WTC11 (cell line): ENCODE measurements around the gene WWC1. TPM values are rescaled to one million over a fixed set of nuclear protein-coding genes. Genes with fewer than 3 reads are reported as not detected.

ENCODE experiments used
- ATAC-seq: fragments of 200-7000 bp; cut with Tn5 transposase; 2 replicates; pipeline ENCODE4 v1.10.0; 2021; ENCODE audit warnings: mild to moderate bottlenecking, moderate library complexity
- CTCF ChIA-PET: fragments of 300-600 bp; sonication (Branson Sonifier 250); formaldehyde crosslinking; loops from one replicate; lab custom pipeline; 2021; ENCODE audit warnings: antibody characterized with exemption; lab: Charles Lee
- POLR2A ChIA-PET: fragments of 350-600 bp; sonication (Branson Sonifier 250); formaldehyde crosslinking; loops from one replicate; lab custom pipeline; 2021; ENCODE audit warnings: antibody characterized with exemption; lab: Charles Lee
- DNase-seq: peaks from one replicate; pipeline ENCODE4 v3.0.0; 2021; ENCODE audit warnings: low spot score
- H3K27ac Mint-ChIP-seq: 2 replicates; pipeline ENCODE4 v1.8.0; 2021; ENCODE audit warnings: mixed read lengths
- H3K27me3 Mint-ChIP-seq: 2 replicates; pipeline ENCODE4 v1.8.0; 2021; ENCODE audit warnings: low read depth, mild to moderate bottlenecking, moderate library complexity, mixed read lengths
- H3K36me3 Mint-ChIP-seq: 2 replicates; pipeline ENCODE4 v1.8.0; 2021; ENCODE audit warnings: mixed read lengths
- H3K4me1 Mint-ChIP-seq: 2 replicates; pipeline ENCODE4 v1.8.0; 2022; ENCODE audit warnings: mixed read lengths
- H3K4me3 Mint-ChIP-seq: 2 replicates; pipeline ENCODE4 v1.8.0; 2021; ENCODE audit warnings: mild to moderate bottlenecking, moderate library complexity, mixed read lengths
- H3K9me3 Mint-ChIP-seq: 2 replicates; pipeline ENCODE4 v1.8.0; 2021; ENCODE audit warnings: mixed read lengths
- ARID4B ChIP-seq: sonication (generic); formaldehyde crosslinking; IDR thresholded peaks from 2 replicates; pipeline ENCODE4 v1.8.0; 2023; ENCODE audit warnings: missing genetic modification reagents, mild to moderate bottlenecking, borderline replicate concordance
- ATF2 ChIP-seq: sonication (generic); formaldehyde crosslinking; IDR thresholded peaks from 2 replicates; pipeline ENCODE4 v1.8.1; 2022; ENCODE audit warnings: low read depth, missing genetic modification reagents, borderline replicate concordance
- ETV6 ChIP-seq: sonication (generic); formaldehyde crosslinking; IDR thresholded peaks from 2 replicates; pipeline ENCODE4 v1.8.1; 2022; ENCODE audit warnings: mild to moderate bottlenecking, missing genetic modification reagents
- FOXJ3 ChIP-seq: sonication (generic); formaldehyde crosslinking; IDR thresholded peaks from 2 replicates; pipeline ENCODE4 v1.9.0; 2021; ENCODE audit warnings: missing genetic modification reagents, mild to moderate bottlenecking, borderline replicate concordance
- FOXK1 ChIP-seq: sonication (generic); formaldehyde crosslinking; IDR thresholded peaks from 2 replicates; pipeline ENCODE4 v1.8.0; 2022; ENCODE audit warnings: mild to moderate bottlenecking, moderate library complexity, missing genetic modification reagents
- GRHL2 ChIP-seq: fragments of 250-450 bp; sonication (Bioruptor Pico); IDR thresholded peaks from 2 replicates; pipeline ENCODE4 v1.8.0; 2022; ENCODE audit warnings: mild to moderate bottlenecking, moderate library complexity; ENCODE audit not compliant: insufficient replicate concordance, severe bottlenecking
- HMGA2 ChIP-seq: fragments of 250-450 bp; sonication (Bioruptor Pico); IDR thresholded peaks from 2 replicates; pipeline ENCODE4 v1.4.0; 2021; ENCODE audit warnings: mild to moderate bottlenecking, moderate library complexity
- IRF1 ChIP-seq: sonication (generic); formaldehyde crosslinking; IDR thresholded peaks from 2 replicates; pipeline ENCODE4 v1.8.0; 2023; ENCODE audit warnings: missing genetic modification reagents
- NR3C1 ChIP-seq: sonication (generic); formaldehyde crosslinking; conservative IDR thresholded peaks from 2 replicates; pipeline ENCODE4 v1.8.1; 2023; ENCODE audit warnings: low read depth, mild to moderate bottlenecking, missing genetic modification reagents
- PREB ChIP-seq: sonication (generic); formaldehyde crosslinking; IDR thresholded peaks from 2 replicates; pipeline ENCODE4 v1.8.1; 2022; ENCODE audit warnings: mild to moderate bottlenecking, missing genetic modification reagents, moderate library complexity, borderline replicate concordance
- PRRX2 ChIP-seq: fragments of 250-450 bp; sonication (Bioruptor Pico); IDR thresholded peaks from 2 replicates; pipeline ENCODE4 v1.8.0; 2021; ENCODE audit warnings: mild to moderate bottlenecking
- SMAD3 ChIP-seq: sonication (generic); formaldehyde crosslinking; IDR thresholded peaks from 2 replicates; pipeline ENCODE4 v1.8.0; 2022; ENCODE audit warnings: missing genetic modification reagents, mild to moderate bottlenecking, borderline replicate concordance
- SMAD4 ChIP-seq: sonication (generic); formaldehyde crosslinking; IDR thresholded peaks from 2 replicates; pipeline ENCODE4 v1.8.0; 2022; ENCODE audit warnings: mild to moderate bottlenecking, missing genetic modification reagents
- TCF7 ChIP-seq: sonication (generic); formaldehyde crosslinking; IDR thresholded peaks from 2 replicates; pipeline ENCODE4 v1.8.0; 2022; ENCODE audit warnings: mild to moderate bottlenecking, low read depth, missing genetic modification reagents, moderate library complexity
- TEAD4 ChIP-seq: sonication (generic); formaldehyde crosslinking; IDR thresholded peaks from 2 replicates; pipeline ENCODE4 v1.8.0; 2022; ENCODE audit warnings: mild to moderate bottlenecking, missing genetic modification reagents
- ZNF138 ChIP-seq: sonication (generic); formaldehyde crosslinking; conservative IDR thresholded peaks from 2 replicates; pipeline ENCODE4 v1.8.1; 2022; ENCODE audit warnings: mild to moderate bottlenecking, moderate library complexity, missing genetic modification reagents
- ZNF219 ChIP-seq: sonication (generic); formaldehyde crosslinking; IDR thresholded peaks from 2 replicates; pipeline ENCODE4 v1.8.0; 2023; ENCODE audit warnings: missing genetic modification reagents, mild to moderate bottlenecking, borderline replicate concordance
- ZNF671 ChIP-seq: fragments of 250-450 bp; sonication (Bioruptor Pico); IDR thresholded peaks from 2 replicates; pipeline ENCODE4 v1.8.0; 2021; ENCODE audit warnings: mild to moderate bottlenecking
- total RNA-seq: library from RNA; stranded (reverse); gene quantifications from 3 replicates; pipeline ENCODE4 v1.2.3, GENCODE V29; 2021

The WWC1 gene
- total RNA-seq, 1 experiment from 2014 or later: 48.4 TPM

- no peak for TF ChIP-seq IRF1
These were observed 91.0 kb downstream of the WWC1 start (continued) for GRCh38 chr5:168382421-168382820.

GRCh38 chr5:168390491-168390890 is 99.0 kb downstream of the WWC1 start:
- ATAC-seq (no peak), DNase-seq (no peak)
- Mint-ChIP-seq H3K9me3 (no peaks in the 10 kb centered on the region), H3K4me1 (no peaks in the 10 kb centered on the region), H3K4me3 (no peak overlapping the region), H3K27me3 (no peaks in the 10 kb centered on the region), H3K36me3 (peaks cover 24% of the 10 kb centered on the region), H3K27ac (no peak overlapping the region)
- POLR2A ChIA-PET: no interaction called here
- no peak for TF ChIP-seq TEAD4 (CRISPR knock-in tag)
- no peak for TF ChIP-seq FOXJ3 (CRISPR knock-in tag)
- no peak for TF ChIP-seq ZNF671 (CRISPR knock-in tag)
- TF ChIP-seq ARID4B (CRISPR knock-in tag): no peak
- CTCF ChIA-PET: no interaction called here

GRCh38 chr5:168393773-168394172 is 102.3 kb downstream of the WWC1 start:
- TF ChIP-seq SMAD4 (CRISPR knock-in tag) (no peak), ETV6 (CRISPR knock-in tag) (no peak), HMGA2 (CRISPR knock-in tag) (no peak), ZNF138 (CRISPR knock-in tag) (no peak)
- CTCF ChIA-PET: interaction anchor here (0.6 to 1.6 kb wide), 3 partner anchors 29 to 125 kb away, joined by 3 read pairs; no protein-coding TSS in a partner anchor
- Mint-ChIP-seq H3K4me3 (no peak overlapping the region), H3K9me3 (no peaks in the 10 kb centered on the region), H3K27ac (no peak overlapping the region), H3K36me3 (peaks cover 24% of the 10 kb centered on the region), H3K4me1 (no peaks in the 10 kb centered on the region), H3K27me3 (no peaks in the 10 kb centered on the region)
- POLR2A ChIA-PET: no interaction called here
- ATAC-seq (no peak), DNase-seq (no peak)

- ATAC-seq (no peak), DNase-seq (no peak)
- Mint-ChIP-seq H3K9me3 (no peaks in the 10 kb centered on the region), H3K4me1 (peaks cover 10% of the 10 kb centered on the region), H3K4me3 (no peak overlapping the region), H3K27ac (no peak overlapping the region), H3K27me3 (no peaks in the 10 kb centered on the region), H3K36me3 (peaks cover 22% of the 10 kb centered on the region)
- ChIA-PET CTCF (interaction anchor here (1.5 kb wide), 1 partner anchor 11 kb away, joined by 3 read pairs; no protein-coding TSS in a partner anchor), POLR2A (no interaction called here)
- TF ChIP-seq ATF2 (CRISPR knock-in tag) (no peak), FOXK1 (no peak), GRHL2 (CRISPR knock-in tag) (no peak), TCF7 (CRISPR knock-in tag) (no peak), SMAD3 (CRISPR knock-in tag) (no peak), PRRX2 (no peak), PREB (no peak), NR3C1 (CRISPR knock-in tag) (no peak), ZNF219 (no peak)
These were observed 109.2 kb downstream of the WWC1 start for GRCh38 chr5:168400429-168401220.
